K562 (cell line): ENCODE data around the gene CPLX3. TPM values are rescaled to one million over a fixed set of nuclear protein-coding genes. Genes with fewer than 3 reads are reported as not detected.

Source experiments
- ATAC-seq: fragments of 200-7000 bp; cut with Tn5 transposase; 3 replicates; pipeline ENCODE4 v1.9.1; 2020; ENCODE audit warnings: moderate library complexity
- BruUV-seq: library from RNA; stranded (reverse); fragments of 400-500 nt; replicated peaks from 2 replicates; lab custom pipeline; 2021; lab: Mats Ljungman, UMichigan
- CTCF ChIA-PET: fragments of 300-600 bp; formaldehyde crosslinking; extraction: SDS; loops from one replicate; lab custom pipeline; 2021; ENCODE audit warnings: low intra/inter-chr PET ratio; lab: Yijun Ruan, JAX
- POLR2A ChIA-PET: fragments of 300-600, 350-650 bp; sonication (Branson Sonifier 250); formaldehyde crosslinking; extraction: SDS; loops from one replicate; lab custom pipeline; 2021; ENCODE audit warnings: antibody characterized with exemption, inconsistent platforms; lab: Yijun Ruan, JAX
- DNase-seq, 4 experiments: peaks; one replicate each; pipeline versions ENCODE4 v3.0.0 to v3.0.0-alpha.2; 2011 to 2018; ENCODE audit warnings: low spot score in 3 of 4, mixed read lengths in 3 of 4; ENCODE audit errors: extremely low read depth in 1 of 4
- FAIRE-seq: peaks from 2 replicates; lab custom pipeline; 2011; peaks lifted over from hg19 to GRCh38; lab: Jason Lieb, UNC
- H2AFZ ChIP-seq: 2 replicates; pipeline ENCODE4 v1.6.0; 2011; ENCODE audit warnings: low read depth, low read length, control low read depth, inconsistent platforms
- H3K27ac ChIP-seq: fragments of 200-600 bp; 3 replicates; pipeline ENCODE4 v1.8.0; 2011; ENCODE audit warnings: low read depth, mild to moderate bottlenecking, control low read depth, inconsistent platforms, low read length, moderate library complexity, mixed read lengths; ENCODE audit errors: extremely low read depth
- H3K27me3 ChIP-seq, 2 experiments: fragments of 300-600 bp in 1 of 2; 2 replicates in 1 of 2; 3 replicates in 1 of 2; pipeline versions ENCODE4 v1.6.0 to v1.8.0; 2011; ENCODE audit warnings: inconsistent platforms in 2 of 2, low read length in 2 of 2, mild to moderate bottlenecking in 1 of 2, mixed read lengths in 1 of 2, moderate library complexity in 1 of 2; ENCODE audit not compliant: control insufficient read depth in 2 of 2, insufficient read depth in 2 of 2
- H3K36me3 ChIP-seq: fragments of 300-600 bp; 3 replicates; pipeline ENCODE4 v1.8.0; 2011; ENCODE audit warnings: mild to moderate bottlenecking, low read length, inconsistent platforms; ENCODE audit not compliant: control insufficient read depth, insufficient read depth
- H3K4me1 ChIP-seq, 2 experiments: fragments of 200-600 bp in 1 of 2; replicated peaks in 1 of 2; 2 replicates in 1 of 2; 3 replicates in 1 of 2; pipeline versions ENCODE4 v1.5.1 to v1.8.0; 2011; ENCODE audit warnings: inconsistent platforms in 2 of 2, low read length in 2 of 2, mild to moderate bottlenecking in 1 of 2, mixed read lengths in 1 of 2, moderate library complexity in 1 of 2; ENCODE audit not compliant: control insufficient read depth in 2 of 2, insufficient read depth in 2 of 2
- H3K4me2 ChIP-seq: 2 replicates; pipeline ENCODE4 v1.6.1; 2011; ENCODE audit warnings: low read length, control low read depth, inconsistent platforms, mixed read lengths; ENCODE audit not compliant: insufficient read depth
- H3K4me3 ChIP-seq: fragments of 200-600 bp; sonication (generic), shearing (Covaris generic); 2 replicates; pipeline ENCODE4 v1.5.1; 2016; ENCODE audit warnings: control low read depth, inconsistent platforms
- H3K79me2 ChIP-seq: fragments of 200-600 bp; 3 replicates; pipeline ENCODE4 v1.8.0; 2011; ENCODE audit warnings: low read length, inconsistent platforms; ENCODE audit not compliant: control insufficient read depth, insufficient read depth
- H3K9ac ChIP-seq, 2 experiments: 2 replicates each; pipeline versions ENCODE4 v1.6.0 to v1.6.1; 2011; ENCODE audit warnings: low read depth in 2 of 2, low read length in 2 of 2, control low read depth in 1 of 2, inconsistent platforms in 1 of 2, mild to moderate bottlenecking in 1 of 2, mixed read lengths in 1 of 2; ENCODE audit not compliant: insufficient read depth in 1 of 2
- H3K9me1 ChIP-seq: one replicate; pipeline ENCODE4 v1.6.0; 2011; ENCODE audit warnings: inconsistent platforms, mild to moderate bottlenecking, low read length, moderate library complexity; ENCODE audit not compliant: control insufficient read depth, insufficient read depth
- H3K9me3 ChIP-seq: replicated peaks from 2 replicates; pipeline ENCODE4 v1.5.1; 2011; ENCODE audit warnings: low read depth, low read length, inconsistent platforms; ENCODE audit not compliant: control insufficient read depth, insufficient read depth
- H4K20me1 ChIP-seq: replicated peaks from 2 replicates; pipeline ENCODE4 v1.6.1; 2011; ENCODE audit warnings: low read length, inconsistent platforms, mixed read lengths; ENCODE audit not compliant: control insufficient read depth, insufficient read depth
- E2F6 ChIP-seq, 2 experiments: IDR thresholded peaks; 2 replicates each; pipeline ENCODE4 v1.6.1; 2011; ENCODE audit warnings: borderline replicate concordance in 1 of 2, control low read depth in 1 of 2, low read depth in 1 of 2, low read length in 1 of 2, mild to moderate bottlenecking in 1 of 2, mixed read lengths in 1 of 2, moderate library complexity in 1 of 2; ENCODE audit not compliant: insufficient read depth in 1 of 2, insufficient read length in 1 of 2, poor library complexity in 1 of 2, severe bottlenecking in 1 of 2; ENCODE audit errors: extremely low read depth in 1 of 2
- ZNF263 ChIP-seq: sonication (generic); formaldehyde crosslinking; IDR thresholded peaks from 2 replicates; pipeline ENCODE4 v1.8.0; 2022; ENCODE audit warnings: mild to moderate bottlenecking, missing genetic modification reagents, borderline replicate concordance
- WGBS: fragments of 100-300 bp; shearing (Covaris generic); methylation state at CpG from one replicate; pipeline ENCODE4 v1.1.6; 2016; ENCODE audit warnings: low coverage, mixed read lengths; ENCODE audit not compliant: insufficient coverage; ENCODE audit errors: missing lambda C conversion rate; 5-methylcytosine and 5-hydroxymethylcytosine counted together
- in situ Hi-C: fragments of 300-500 bp; cut with MboI; formaldehyde crosslinking; loops from 4 replicates; pipeline ENCODE4 v1.15.0; 2018; ENCODE audit warnings: inconsistent platforms, mixed read lengths
- intact Hi-C: fragments of 100-400 bp; cut with micrococcal nuclease; formaldehyde crosslinking; loops from 2 replicates; pipeline ENCODE4 v1.14.2; 2022
- polyA plus RNA-seq, 8 experiments: library from polyadenylated mRNA; depleted of rRNA in 4 of 8; stranded (reverse) in 5 of 8; unstranded in 3 of 8; fragments of >200 nt; fragmentation: Nextera tagmentation in 2 of 8; fragmentation: Illumina TruSeq in 1 of 8; extraction: Ambion mirVana in 2 of 8; extraction: Trizol in 1 of 8; gene quantifications; 2 replicates each; pipeline versions ENCODE4 v1.2.1 to v1.2.3, GENCODE V29; 2011 to 2014; ENCODE audit warnings: inconsistent platforms in 1 of 8, missing spikeins in 1 of 8
- total RNA-seq, 7 experiments: library from RNA; depleted of rRNA in 6 of 7; stranded (reverse); fragments of >200 nt in 6 of 7; fragmentation: Illumina TruSeq in 2 of 7; extraction: Trizol in 2 of 7; gene quantifications; 2 replicates each; pipeline versions ENCODE4 v1.2.1 to v1.2.3, GENCODE V29; 2011 to 2021; ENCODE audit warnings: low replicate concordance in 1 of 7

CPLX3 gene
- total and polyA plus RNA-seq, 9 of the 15 experiments (the other 6 are each of a cell fraction or from before 2014, with no cell fraction given) = not detected

- Histone ChIP-seq H2AFZ (no peak overlapping the region), H3K27ac (no peak overlapping the region), H3K4me2 (peak overlapping the region; percentile 0; the same call in 1 of the 2 replicates), H3K79me2 (peaks cover 92% of the 10 kb centered on the region), H3K9me1 (no peaks in the 10 kb centered on the region), H3K9ac (peak overlapping the region in 1 of 2 experiments; percentile 77; a peak in 2 of 4 replicates), H4K20me1 (peaks cover 33% of the 10 kb centered on the region), H3K36me3 (peaks cover 60% of the 10 kb centered on the region; the same call in 2 of the 3 replicates), H3K4me1 (peaks cover 43 to 68% of the 10 kb centered on the region in 2 experiments), H3K9me3 (no peaks in the 10 kb centered on the region), H3K27me3 (no peaks in the 10 kb centered on the region), H3K4me3 (no peak overlapping the region)
- TF ChIP-seq E2F6 (IDR thresholded peaks at IDR 0.05; ENCODE audit: borderline replicate concordance in 1 of 2, extremely low read depth in 1 of 2, insufficient read depth in 1 of 2, insufficient read length in 1 of 2, low read depth in 1 of 2, low read length in 1 of 2, poor library complexity in 1 of 2, severe bottlenecking in 1 of 2) = no peak
- 0 out of 2 replicates have a peak, but pooled peaks have one; percentile 60 for TF ChIP-seq ZNF263 (CRISPR knock-in tag)
- CTCF ChIA-PET = no interaction called here
- no TSS peak for BruUV-seq
- ATAC-seq (no peak), FAIRE-seq (no peak), DNase-seq (no peak)
- in situ Hi-C loops = no loop called here
- intact Hi-C loops = no loop called here
- WGBS = 83% methylated on average over 6 of the region's 7 CpGs
- POLR2A ChIA-PET = interaction anchor here (1.0 to 1.3 kb wide), 3 partner anchors 9 to 130 kb away, joined by 3 to 8 read pairs (median 3); no protein-coding TSS in a partner anchor
Measured at GRCh38 chr15:74786551-74787165, 39.8 kb upstream of the CPLX3 start.
